Fibroblast of skin of left biceps (primary cell): ENCODE data around the gene DNAH6.
"Not testable (repeated sequence)": the region's sequence is repeated elsewhere in the genome, so short reads cannot be mapped to it uniquely, and the experiment has no call there.

Experiments used
- DNase-seq, 2 experiments: peaks; one replicate each; pipeline ENCODE4 v3.0.0-alpha.2; 2013; ENCODE audit warnings: low read depth in 2 of 2

The DNAH6 gene

DNA sequence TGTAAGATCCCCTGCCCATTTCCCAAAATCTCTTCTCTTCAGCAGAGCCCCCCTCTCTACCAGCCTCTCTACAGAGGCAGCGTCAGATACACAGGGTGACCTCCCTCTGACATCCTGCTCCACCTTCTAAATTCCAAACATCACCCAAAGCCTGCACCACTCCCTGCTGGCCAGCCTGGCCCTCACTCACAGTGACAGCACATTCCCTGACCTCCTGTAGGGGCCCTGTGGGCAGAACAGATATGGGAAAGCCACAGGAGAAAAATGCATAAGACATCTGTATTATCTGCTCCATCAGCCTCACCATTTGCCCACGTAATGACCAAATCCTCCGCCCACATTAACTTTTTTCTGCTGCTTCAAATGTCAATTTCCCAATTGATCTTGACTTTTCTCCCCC is 324.0 kb downstream of the DNAH6 start:
- no peak for DNase-seq

DNA sequence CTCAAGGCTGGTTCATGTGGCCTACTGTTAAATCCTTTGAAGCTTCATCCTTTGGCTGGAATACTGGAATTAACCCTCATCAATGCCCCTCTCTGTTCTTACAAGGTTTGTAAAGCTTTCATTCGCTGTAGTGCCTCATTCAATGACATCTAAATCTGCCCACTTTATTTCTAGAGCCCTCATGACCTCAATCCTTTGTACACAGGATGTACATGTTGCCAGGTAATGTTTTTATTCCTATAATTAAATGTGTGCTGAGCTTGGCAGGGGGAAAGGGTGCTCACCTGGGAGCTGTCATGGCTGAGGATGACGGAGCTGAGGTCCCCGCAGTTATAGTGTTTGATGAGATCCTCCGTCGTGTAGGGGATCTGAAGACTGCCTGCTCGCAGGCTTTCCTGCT is 325.3 kb downstream of the DNAH6 start:
- no peak for DNase-seq

DNA sequence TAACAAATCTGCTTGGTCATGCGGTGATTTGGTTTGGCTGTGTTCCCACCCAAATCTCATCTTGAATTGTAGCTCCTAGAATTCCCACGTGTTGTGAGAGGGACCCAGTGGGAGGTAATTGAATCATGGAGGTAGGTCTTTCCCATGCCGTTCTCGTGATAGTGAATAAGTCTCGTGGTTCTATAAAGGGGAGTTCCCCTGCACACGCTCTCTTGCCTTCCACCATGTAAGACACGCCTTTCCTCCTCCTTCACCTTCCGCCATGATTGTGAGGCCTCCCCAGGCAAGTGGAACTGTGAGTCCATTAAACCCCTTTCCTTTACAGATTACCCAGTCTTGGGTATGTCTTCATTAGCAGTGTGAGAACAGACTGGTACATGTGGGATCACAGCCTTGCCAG is 327.8 kb downstream of the DNAH6 start:
- no peak for DNase-seq

DNA sequence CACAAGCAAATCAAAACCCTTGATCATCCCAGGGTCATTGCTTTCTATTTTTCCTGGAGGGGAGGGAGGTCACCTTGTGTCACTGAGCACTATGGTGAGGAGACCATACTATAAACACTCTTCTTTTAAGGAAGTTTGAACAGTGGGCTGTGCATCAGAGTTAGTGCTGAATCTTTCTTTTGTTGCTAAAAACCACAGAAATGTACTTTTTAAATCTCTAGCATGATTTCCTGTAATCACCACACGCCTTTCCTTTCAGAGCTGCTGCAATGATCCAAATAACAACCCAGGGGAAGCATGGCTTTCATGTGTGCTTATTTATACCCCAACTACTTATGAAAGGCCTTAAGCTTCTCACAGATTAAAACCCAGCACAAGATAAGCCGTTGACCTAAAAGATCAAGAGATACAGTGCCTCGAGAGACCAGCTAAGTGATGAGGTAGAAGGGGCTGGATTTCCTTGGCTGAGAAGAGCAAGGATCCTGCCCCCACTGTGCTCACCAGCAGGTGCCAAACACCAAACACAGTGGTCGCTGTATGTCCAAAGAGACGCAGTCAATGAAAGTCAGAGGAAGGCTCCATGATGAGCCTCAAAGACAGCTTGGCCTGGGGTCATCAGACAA is 329.9 kb downstream of the DNAH6 start:
- no peak for DNase-seq

DNA sequence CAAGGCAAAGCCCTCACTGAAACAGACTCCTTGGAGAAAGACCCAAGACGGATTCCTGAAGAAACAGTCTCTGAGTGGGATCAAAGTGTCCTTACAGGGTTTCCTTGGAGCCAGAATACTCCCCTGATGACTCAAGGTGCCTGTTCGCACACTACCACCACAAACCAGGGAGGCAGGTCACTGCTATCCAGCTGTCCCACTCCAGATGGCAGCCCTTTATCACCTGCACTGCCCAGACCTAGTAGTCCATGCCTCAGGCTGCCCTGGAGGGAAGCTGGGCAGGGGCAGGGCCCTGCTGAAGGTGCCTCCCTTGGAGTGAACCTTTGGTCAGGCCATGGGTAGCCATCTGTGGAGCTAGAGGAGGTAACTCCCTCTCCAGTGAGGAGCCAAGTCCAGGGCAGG is 330.4 kb downstream of the DNAH6 start:
- DNase-seq = no peak

DNA sequence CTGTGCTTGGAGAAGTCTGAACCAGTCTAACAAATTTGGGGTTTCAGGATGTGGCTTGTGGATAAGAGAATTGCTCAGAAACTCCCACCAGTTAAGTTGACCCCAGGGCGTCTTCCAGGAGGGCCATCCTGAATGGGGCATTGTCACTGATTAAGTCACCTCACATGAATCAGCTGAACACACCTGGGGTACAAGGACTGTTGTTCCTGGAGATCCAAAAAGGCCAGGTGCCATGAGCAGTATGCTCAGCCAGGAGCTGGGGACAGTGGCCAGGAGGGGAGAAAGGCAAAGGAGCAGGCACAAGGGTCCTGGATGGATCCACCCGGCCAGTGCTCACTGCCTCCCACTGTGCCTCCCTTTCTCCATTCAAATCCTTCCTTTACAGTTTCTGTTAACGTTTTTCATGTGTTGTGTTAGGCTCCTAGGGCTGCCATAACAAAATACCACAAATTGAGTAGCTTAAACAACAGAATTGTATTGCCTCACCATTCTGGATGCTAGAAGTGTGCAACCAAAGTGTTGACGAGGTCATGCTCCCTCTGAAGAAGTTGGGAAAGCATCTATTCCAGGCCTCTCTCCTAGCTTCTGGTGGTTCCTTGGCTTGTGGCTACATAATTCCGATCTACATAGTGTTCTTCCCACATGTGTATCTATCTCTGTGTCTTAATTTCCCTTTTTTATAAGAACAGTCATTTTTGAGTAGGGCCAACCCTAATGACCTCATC is 331.2 kb downstream of the DNAH6 start:
- DNase-seq = peak in 1 of 2 experiments; percentile 28

DNA sequence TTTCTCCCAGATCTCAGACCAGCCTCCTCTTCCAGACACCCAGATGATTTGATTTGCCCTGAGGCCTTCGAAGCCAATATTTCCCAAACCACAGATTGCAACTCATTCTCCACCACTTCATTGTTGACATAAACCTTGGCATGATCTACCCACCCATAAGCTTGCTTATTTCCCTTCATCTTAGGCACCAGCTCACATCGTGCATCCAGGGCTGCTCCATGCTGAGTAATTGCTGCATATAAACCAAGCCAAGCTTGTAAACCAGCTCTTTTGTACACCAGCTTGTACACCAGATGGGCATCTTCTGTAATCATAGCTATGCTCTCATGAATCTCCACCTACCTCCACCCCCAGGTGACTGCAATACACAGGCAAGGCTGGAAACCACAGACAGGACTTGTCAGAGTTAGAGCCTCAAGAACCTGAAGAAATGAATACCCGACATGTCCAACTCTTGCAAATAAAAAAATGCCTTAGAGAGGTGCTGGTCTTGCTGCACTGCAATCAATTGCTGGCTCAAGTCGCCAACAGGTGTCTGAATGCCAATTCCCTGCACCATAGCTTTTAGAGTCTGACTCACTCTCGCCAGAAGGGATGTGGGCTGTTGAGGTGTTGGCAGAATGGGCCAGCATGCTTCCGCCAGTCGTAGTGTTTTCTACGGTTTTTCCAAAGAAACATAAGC is 333.1 kb downstream of the DNAH6 start:
- DNase-seq = no peak

DNA sequence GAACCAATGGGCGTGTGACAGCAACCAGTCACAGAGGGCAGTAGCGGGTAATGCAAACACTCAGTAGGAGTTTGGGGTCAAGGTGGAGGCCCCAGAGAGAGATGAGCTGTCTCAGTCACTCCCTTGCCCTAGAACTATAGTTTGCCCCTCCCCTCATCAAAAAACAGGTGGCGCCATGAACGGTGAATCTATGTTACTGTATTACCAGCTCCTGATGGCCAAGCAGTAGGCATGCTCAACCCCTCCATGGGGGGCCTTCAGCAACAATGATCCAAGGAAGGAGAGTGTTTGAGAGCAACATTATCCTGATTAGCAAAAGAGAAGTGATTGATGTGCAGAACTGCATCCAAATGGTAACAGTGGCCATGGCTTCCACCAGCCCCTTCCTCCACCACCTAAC is 334.2 kb downstream of the DNAH6 start:
- DNase-seq = no peak

DNA sequence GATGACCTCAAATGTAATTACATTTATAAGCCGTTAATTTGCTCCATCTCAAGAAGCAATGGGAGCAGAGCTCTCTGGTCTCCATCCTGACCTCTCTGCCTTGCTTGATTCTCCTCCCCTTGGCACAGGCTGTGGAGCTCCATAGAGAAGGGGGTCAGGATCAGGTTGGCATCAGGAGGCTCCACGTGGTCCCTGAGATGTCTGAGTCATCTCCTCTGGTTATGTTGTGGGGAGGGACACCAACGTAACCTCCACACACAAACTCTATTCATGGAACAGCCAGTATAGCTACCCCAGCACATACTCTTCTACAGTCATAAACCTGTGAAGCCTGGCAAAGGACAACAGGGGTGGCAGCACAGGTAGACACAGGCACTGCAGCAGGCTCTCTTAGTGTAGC is 335.6 kb downstream of the DNAH6 start:
- DNase-seq = no peak

DNA sequence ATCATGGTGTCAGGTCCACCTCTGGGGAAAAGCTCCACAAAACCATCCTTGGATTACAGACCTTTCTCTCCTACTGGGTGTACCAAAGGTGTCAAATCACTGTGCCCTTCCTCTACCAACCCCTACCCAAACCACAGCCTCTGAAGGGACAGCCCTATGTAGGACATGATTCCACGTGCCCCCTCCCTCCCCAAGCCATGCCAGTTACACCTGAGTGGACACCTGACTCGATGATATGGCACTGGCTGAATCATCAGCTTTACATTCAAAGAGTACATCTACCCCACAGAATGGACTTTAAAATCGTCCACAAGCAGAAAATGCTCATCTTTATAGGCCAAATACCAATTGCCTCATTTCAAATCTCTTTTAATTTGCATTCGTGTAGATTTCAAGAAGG is 338.6 kb downstream of the DNAH6 start:
- DNase-seq = no peak

DNA sequence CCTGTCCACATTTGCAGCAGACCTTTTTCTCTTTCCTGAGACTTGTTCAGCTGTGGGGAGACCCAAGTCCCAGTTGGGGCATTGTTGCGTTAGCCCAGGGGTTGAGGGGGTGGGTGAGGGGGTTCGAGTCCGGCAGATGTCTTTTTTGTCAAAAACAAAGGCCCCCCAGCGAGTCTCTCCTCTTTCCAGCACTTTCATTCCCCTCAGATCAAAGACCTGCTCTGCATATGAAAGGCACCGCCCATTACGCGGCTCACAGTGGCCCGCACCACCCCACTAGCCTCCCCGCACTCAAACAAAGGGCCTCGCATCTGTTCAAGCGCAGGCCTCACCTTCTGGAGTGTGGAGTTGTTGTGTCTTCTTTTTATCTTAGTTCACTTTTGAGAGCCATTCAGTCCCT is 339.4 kb downstream of the DNAH6 start:
- no peak for DNase-seq

DNA sequence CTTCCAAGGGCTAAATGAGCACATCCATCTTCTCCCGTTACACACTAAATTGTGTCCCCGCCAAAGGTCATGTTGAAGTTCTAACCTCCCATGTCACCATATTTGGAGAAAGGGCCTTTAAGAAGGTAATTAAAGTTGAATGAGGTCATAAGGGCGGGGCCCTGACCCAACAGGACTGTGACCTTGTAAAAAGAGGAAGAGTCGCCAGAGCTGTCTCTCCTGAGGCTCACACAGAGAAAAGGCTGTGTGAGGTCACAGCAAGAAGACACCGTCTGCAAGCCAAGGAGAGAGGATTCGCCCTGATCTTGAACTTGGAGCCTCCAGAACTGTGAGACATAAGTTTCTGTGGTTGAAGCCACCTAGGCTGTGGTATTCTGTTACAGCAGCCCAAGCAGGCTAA is 340.5 kb downstream of the DNAH6 start:
- no peak for DNase-seq

DNA sequence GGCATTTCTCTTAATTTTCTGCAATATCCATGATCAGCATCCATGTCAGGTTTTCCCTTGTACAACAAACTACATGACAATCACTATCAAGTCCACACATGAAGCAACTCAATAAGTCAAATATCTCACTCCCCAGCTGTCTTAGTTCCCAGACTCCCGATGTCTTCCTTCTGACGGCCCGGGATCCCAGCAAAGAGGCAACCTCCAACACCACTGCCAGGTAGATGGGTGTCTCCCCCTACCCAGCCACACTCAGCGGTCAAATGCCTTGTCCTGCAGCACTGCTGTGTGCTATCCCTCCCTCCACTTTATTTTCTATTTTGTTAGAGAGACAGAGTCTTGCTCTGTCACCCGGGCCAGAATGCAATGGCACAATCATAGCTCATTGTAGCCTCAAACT is 341.3 kb downstream of the DNAH6 start:
- DNase-seq = no peak

DNA sequence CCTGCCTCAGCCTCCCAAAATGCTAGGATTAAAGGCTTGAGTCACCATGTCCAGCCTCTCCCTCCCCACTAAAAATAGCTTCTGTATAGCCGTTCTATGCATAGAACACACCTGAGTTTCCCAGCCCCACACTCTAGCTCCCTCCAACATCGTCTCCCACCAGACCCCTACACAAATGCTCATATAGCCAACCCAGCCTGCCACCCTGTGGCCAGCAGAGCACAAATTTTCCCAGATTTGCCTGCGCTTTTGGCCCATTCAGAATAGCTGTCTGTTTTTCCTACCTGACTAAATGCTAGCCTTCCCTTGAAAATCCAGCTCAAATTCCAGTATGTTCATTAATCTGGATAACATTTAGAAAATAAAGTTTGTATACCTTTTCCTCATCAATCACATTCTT is 341.8 kb downstream of the DNAH6 start:
- DNase-seq = no peak

DNA sequence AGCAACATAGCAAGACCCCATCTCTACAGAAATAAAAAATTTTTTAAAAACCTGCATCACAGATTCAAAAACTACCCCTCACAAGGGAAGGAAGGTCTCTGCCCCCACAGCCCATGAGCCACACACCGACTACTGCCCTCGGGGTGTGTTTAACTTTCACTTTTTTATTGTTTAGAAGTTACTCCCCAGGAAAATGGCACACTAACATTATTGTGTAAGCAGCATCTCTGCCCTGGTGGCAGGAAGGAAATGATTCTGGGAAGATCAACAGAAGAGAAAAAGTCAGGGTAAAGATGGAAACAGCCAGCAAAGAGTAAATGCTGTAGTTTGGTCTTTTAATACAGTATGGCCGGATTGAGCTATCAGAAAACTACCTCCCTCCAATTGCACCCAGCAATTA is 342.6 kb downstream of the DNAH6 start:
- no peak for DNase-seq

DNA sequence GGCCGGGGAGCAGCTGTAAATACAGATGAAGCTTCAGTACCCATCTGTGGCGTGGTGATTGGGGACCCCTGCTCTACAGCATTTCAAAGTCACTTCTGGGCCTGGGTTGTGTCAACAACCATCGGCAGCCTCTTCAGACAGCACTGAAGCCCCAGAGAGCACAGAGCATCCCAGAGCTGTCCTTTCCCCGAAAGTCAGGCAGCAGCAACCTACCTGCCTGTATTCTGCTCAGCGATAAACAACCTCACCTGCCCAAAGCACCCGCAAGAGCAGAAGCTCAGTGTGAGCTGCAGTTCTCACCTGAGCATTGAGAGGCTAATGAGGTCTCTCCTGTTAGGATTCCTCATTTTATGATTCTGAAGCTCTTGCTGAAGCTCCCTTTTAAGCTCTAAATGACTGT is 345.2 kb downstream of the DNAH6 start:
- no peak for DNase-seq

DNA sequence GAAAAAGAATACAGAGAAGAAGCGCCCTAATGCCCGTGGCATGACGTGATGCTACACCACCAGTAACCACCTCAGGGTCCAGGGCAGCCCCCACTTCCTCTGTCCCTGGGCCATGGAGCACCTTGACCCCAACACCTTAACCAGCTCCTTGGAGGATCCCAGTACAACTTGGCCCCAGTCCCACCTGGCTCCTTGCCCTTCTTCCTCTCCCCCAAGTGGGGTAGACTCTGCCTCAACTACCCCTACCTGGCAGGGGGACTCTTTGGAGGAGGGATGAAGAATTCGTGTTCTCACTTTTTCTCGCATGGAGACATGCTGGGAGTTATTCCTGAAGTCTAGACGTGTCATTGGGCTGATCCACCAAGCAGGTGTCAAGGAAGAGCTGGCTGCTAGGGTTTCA is 345.7 kb downstream of the DNAH6 start:
- DNase-seq = no peak

DNA sequence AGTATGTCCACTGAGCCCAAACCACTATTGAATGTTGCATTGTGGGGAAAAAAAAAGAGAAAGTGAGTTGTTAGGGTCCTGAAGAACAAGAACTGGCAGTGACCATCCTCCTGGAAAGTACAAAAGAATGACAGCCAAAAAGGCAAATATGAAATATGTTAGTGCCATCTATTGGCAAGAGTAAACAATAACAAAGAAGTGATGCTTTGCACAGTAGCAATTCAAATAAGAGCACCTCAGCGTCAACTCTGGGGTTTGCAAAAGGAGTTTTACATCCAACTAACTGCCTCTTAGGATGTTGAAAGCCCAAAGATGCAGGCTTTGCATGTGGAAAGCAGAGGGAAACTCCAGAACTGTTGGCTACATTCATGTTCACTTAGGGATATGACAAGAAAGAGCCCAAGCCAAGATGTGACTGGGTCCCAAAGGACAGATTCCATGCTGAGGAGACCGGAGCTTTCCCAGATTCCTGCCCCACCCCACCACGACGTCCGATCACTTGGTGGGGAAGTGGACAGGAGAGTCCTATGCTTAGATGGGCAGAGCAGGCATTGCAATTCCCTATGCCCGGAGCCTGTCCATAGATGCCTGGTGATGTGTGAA is 349.0 kb downstream of the DNAH6 start:
- no peak for DNase-seq

DNA sequence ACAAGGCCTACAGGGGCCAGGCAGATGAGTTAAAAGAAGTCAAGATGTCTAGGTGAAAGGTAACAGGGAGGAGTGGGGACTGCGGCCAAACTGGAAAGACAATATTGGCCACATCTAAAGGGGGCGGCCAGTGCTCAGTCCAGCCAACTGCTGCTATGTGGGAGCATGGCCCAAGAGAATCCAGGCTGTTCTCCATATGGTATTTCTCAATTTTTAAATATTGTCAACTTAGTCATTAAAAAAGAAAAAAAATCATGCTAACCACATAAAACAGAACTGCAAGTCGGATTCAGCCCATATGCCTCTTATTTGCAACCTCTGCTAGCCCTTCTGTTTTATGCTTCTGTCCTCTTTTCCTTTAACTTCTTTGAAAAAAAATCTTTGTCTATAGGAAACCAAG is 349.8 kb downstream of the DNAH6 start:
- no peak for DNase-seq

DNA sequence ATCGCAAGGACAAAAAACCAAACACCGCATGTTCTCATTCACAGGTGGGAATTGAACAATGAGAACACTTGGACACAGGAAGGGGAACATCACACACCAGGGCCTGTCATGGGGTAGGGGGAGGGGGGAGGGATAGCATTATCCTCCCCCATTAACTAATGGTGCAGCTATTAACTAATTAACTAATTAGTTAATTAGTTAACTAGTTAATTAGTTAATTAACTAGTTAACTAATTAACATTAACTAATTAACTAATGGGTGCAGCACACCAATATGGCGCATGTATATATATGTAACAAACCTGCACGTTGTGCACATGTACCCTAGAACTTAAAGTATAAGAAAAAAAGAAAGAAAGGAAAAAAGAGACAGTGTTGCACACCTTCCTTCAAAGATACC is 352.0 kb downstream of the DNAH6 start:
- DNase-seq = not testable (repeated sequence)
